ENCODE measurements around the gene SPPL2C.

- TF ChIP-seq SP1 (IDR thresholded peaks at IDR 0.05; ENCODE audit: low read depth, low read length) (no peak), RAD21 (IDR thresholded peaks at IDR 0.05 in 1 of 2, conservative IDR thresholded peaks at IDR 0.05 in 1 of 2; ENCODE audit: low read depth in 2 of 2, low read length in 2 of 2) (no peak), SIX5 (IDR thresholded peaks at IDR 0.05; ENCODE audit: low read depth, low read length) (no peak), CTCF (IDR thresholded peaks at IDR 0.05; ENCODE audit: control extremely low read depth in 1 of 3, insufficient read depth in 1 of 3, low read depth in 1 of 3, low read length in 3 of 3) (no peak), POLR2AphosphoS5 (IDR thresholded peaks at IDR 0.05; ENCODE audit: low read depth, low read length) (no peak), TAF1 (IDR thresholded peaks at IDR 0.05; ENCODE audit: low read depth, low read length) (no peak), EZH2 (IDR thresholded peaks at IDR 0.05; ENCODE audit: low read depth, low read length, severe bottlenecking) (no peak), EGR1 (IDR thresholded peaks at IDR 0.05; ENCODE audit: borderline replicate concordance, low read depth, low read length) (no peak), RBBP5 (IDR thresholded peaks at IDR 0.05; ENCODE audit: borderline replicate concordance, low read depth, low read length) (no peak), HDAC6 (IDR thresholded peaks at IDR 0.05; ENCODE audit: low read depth, low read length) (no peak), MAX (IDR thresholded peaks at IDR 0.05) (no peak)
Measured at GRCh38 chr17:45848405-45848804, 3.7 kb downstream of the SPPL2C start.

All from H1 (cell line).